Neuronal stem cell (in vitro differentiated cells): ENCODE data around the gene PWP2.

Experiments
- DNase-seq: peaks from one replicate; pipeline ENCODE4 v3.0.0-alpha.2; 2013; ENCODE audit warnings: low spot score
- H2AFZ ChIP-seq: one replicate; pipeline ENCODE4 v1.6.1; 2013; ENCODE audit warnings: mild to moderate bottlenecking, low read length, inconsistent platforms
- H2AK5ac ChIP-seq: 2 replicates; pipeline ENCODE4 v1.6.1; 2013; ENCODE audit warnings: low read depth, mild to moderate bottlenecking, inconsistent platforms, low read length, moderate library complexity, mixed read lengths
- H2BK120ac ChIP-seq: 2 replicates; pipeline ENCODE4 v1.6.1; 2013; ENCODE audit warnings: low read depth, mild to moderate bottlenecking, inconsistent platforms, low read length, moderate library complexity, mixed read lengths
- H2BK12ac ChIP-seq: one replicate; pipeline ENCODE4 v1.6.1; 2013; ENCODE audit warnings: low read length, inconsistent platforms
- H2BK15ac ChIP-seq: 2 replicates; pipeline ENCODE4 v1.6.1; 2013; ENCODE audit warnings: mild to moderate bottlenecking, low read length, inconsistent platforms, mixed read lengths
- H2BK5ac ChIP-seq: one replicate; pipeline ENCODE4 v1.6.1; 2013; ENCODE audit warnings: inconsistent platforms, mild to moderate bottlenecking, low read length, moderate library complexity
- H3K14ac ChIP-seq: one replicate; pipeline ENCODE4 v1.6.1; 2013; ENCODE audit warnings: low read length, inconsistent platforms
- H3K18ac ChIP-seq: 2 replicates; pipeline ENCODE4 v1.6.1; 2013; ENCODE audit warnings: low read length, inconsistent platforms
- H3K23ac ChIP-seq: 2 replicates; pipeline ENCODE4 v1.6.1; 2013; ENCODE audit warnings: low read depth, mild to moderate bottlenecking, mixed read lengths, low read length, inconsistent platforms; ENCODE audit not compliant: poor library complexity
- H3K27ac ChIP-seq: replicated peaks from 3 replicates; pipeline ENCODE4 v1.5.1; 2013; ENCODE audit warnings: low read length, inconsistent platforms
- H3K27me3 ChIP-seq, 3 experiments: 2 replicates each; pipeline ENCODE4 v1.6.1; 2013; ENCODE audit warnings: low read length in 3 of 3, mild to moderate bottlenecking in 2 of 3, inconsistent platforms in 1 of 3, low read depth in 1 of 3, mixed read lengths in 1 of 3, moderate library complexity in 1 of 3; ENCODE audit not compliant: control insufficient read depth in 3 of 3, insufficient read depth in 3 of 3
- H3K36me3 ChIP-seq, 2 donors: replicated peaks in 1 of 2; 2 replicates each; pipeline ENCODE4 v1.6.1; 2013; ENCODE audit warnings: low read length in 2 of 2; ENCODE audit not compliant: control insufficient read depth in 2 of 2, insufficient read depth in 2 of 2
- H3K4ac ChIP-seq: 2 replicates; pipeline ENCODE4 v1.6.1; 2013; ENCODE audit warnings: inconsistent platforms, mild to moderate bottlenecking, low read length, moderate library complexity
- H3K4me1 ChIP-seq, 2 donors: 1 replicate in 1 of 2; 2 replicates in 1 of 2; pipeline ENCODE4 v1.6.1; 2013; ENCODE audit warnings: low read length in 2 of 2, low read depth in 1 of 2; ENCODE audit not compliant: control insufficient read depth in 2 of 2, insufficient read depth in 1 of 2
- H3K4me2 ChIP-seq: one replicate; pipeline ENCODE4 v1.6.1; 2013; ENCODE audit warnings: mild to moderate bottlenecking, low read length, inconsistent platforms; ENCODE audit not compliant: insufficient read depth, poor library complexity, severe bottlenecking
- H3K4me3 ChIP-seq, 2 donors: 2 replicates each; pipeline ENCODE4 v1.5.1; 2013; ENCODE audit warnings: low read length in 2 of 2, mild to moderate bottlenecking in 2 of 2, inconsistent platforms in 1 of 2, moderate library complexity in 1 of 2
- H3K79me1 ChIP-seq: one replicate; pipeline ENCODE4 v1.6.1; 2013; ENCODE audit warnings: low read depth, mild to moderate bottlenecking, inconsistent platforms, low read length, moderate library complexity
- H3K9ac ChIP-seq: one replicate; pipeline ENCODE4 v1.6.1; 2013; ENCODE audit warnings: mild to moderate bottlenecking, low read depth, low read length, inconsistent platforms; ENCODE audit not compliant: poor library complexity
- H3K9me3 ChIP-seq, 2 donors: replicated peaks in 1 of 2; 2 replicates each; pipeline versions ENCODE3 to v1.6.1; 2013; ENCODE audit warnings: low read length in 2 of 2, mild to moderate bottlenecking in 2 of 2, inconsistent platforms in 1 of 2, low read depth in 1 of 2, mixed read lengths in 1 of 2, moderate library complexity in 1 of 2; ENCODE audit not compliant: control insufficient read depth in 2 of 2, insufficient read depth in 1 of 2
- H4K8ac ChIP-seq: one replicate; pipeline ENCODE4 v1.6.1; 2013; ENCODE audit warnings: low read depth, mild to moderate bottlenecking, inconsistent platforms, low read length, moderate library complexity
- H4K91ac ChIP-seq: one replicate; pipeline ENCODE4 v1.6.1; 2013; ENCODE audit warnings: low read length, low read depth, mild to moderate bottlenecking, inconsistent platforms; ENCODE audit not compliant: poor library complexity
- WGBS, 2 donors: extraction: QIAGEN DNeasy Blood & Tissue Kit; methylation state at CpG; one replicate each; pipeline ENCODE4 v1.1.7; 2013; ENCODE audit warnings: missing lambda C conversion rate in 2 of 2, mixed read lengths in 1 of 2; ENCODE audit not compliant: insufficient read length in 2 of 2, insufficient replicate concordance in 1 of 2; ENCODE audit errors: extremely low coverage in 2 of 2; 5-methylcytosine and 5-hydroxymethylcytosine counted together

PWP2 gene

DNA sequence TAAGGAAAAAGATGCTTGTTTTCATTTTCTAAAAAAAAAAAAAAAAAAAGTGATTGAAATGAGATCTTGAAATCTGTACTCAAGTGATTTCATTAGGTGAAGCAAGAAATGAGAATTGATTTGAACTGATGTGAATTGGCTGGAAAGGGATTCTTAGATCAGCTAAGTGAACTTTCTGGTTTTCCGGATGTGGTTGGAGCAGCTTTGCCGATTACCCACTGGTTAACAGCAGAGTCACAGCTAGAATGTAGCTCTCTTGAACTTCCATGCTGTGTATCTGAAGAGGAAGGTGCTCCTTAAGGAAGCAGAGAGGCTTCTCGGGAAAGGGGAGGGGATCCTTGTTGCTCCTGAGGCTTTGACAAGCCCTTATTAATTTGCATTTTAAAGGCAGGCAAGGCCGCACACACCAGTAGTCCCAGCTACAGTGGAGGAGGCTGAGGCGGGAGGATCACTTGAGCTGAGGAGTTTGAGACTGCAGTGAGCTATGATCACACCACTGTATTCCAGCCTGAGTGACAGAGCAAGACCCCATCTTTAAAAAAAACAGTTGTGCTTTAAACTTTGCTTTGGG lies 28.7 kb upstream of the PWP2 start:
- Histone ChIP-seq H4K8ac (peak overlapping the region; percentile 66), H3K23ac (no peak overlapping the region), H3K27me3 (no peaks in the 10 kb centered on the region), H2BK5ac (no peak overlapping the region), H3K9me3 (no peaks in the 10 kb centered on the region), H3K4me2 (no peak overlapping the region), H3K4ac (no peak overlapping the region), H2BK15ac (no peak overlapping the region), H3K14ac (no peak overlapping the region), H2AFZ (no peak overlapping the region), H3K79me1 (peaks cover 3% of the 10 kb centered on the region), H3K9ac (no peak overlapping the region), H3K27ac (no peak overlapping the region), H4K91ac (no peak overlapping the region), H3K4me1 (no peaks in the 10 kb centered on the region), H3K18ac (no peak overlapping the region), H2BK12ac (no peak overlapping the region), H3K4me3 (no peak overlapping the region), H2AK5ac (no peak overlapping the region), H2BK120ac (no peak overlapping the region), H3K36me3 (peaks cover 28 to 96% of the 10 kb centered on the region in 2 donors)
- no CpG with 5 or more reads among the region's 5 CpGs for WGBS, 2 donors
- no peak for DNase-seq

- no peaks in the 10 kb centered on the region for H3K4me1 ChIP-seq
- WGBS, 2 donors = no CpG with 5 or more reads among the region's 3 CpGs
- no peak overlapping the region for H3K4me3 ChIP-seq
- no peaks in the 10 kb centered on the region for H3K27me3 ChIP-seq
- no peak overlapping the region for H3K23ac ChIP-seq
- H2AK5ac ChIP-seq = no peak overlapping the region
- no peak overlapping the region for H3K4ac ChIP-seq
- H2BK120ac ChIP-seq = no peak overlapping the region
- no peak overlapping the region for H2BK5ac ChIP-seq
- no peak overlapping the region for H4K8ac ChIP-seq
- no peak overlapping the region for H2BK12ac ChIP-seq
- no peaks in the 10 kb centered on the region for H3K9me3 ChIP-seq
- no peak overlapping the region for H3K4me2 ChIP-seq
- no peak overlapping the region for H4K91ac ChIP-seq
- no peak overlapping the region for H3K9ac ChIP-seq
- no peak for DNase-seq
- no peak overlapping the region for H2BK15ac ChIP-seq
- no peak overlapping the region for H2AFZ ChIP-seq
- H3K79me1 ChIP-seq = peaks cover 3% of the 10 kb centered on the region
- peaks cover 27 to 98% of the 10 kb centered on the region in 2 donors for H3K36me3 ChIP-seq
- no peak overlapping the region for H3K14ac ChIP-seq
- no peak overlapping the region for H3K27ac ChIP-seq
- no peak overlapping the region for H3K18ac ChIP-seq
These were observed 27.8 kb upstream of the PWP2 start for GRCh38 chr21:44079446-44079845.

- H3K36me3 ChIP-seq = peaks cover 25 to 98% of the 10 kb centered on the region in 2 donors
- no peak overlapping the region for H3K27ac ChIP-seq
- no peak overlapping the region for H2AK5ac ChIP-seq
- WGBS, 2 donors = no CpG with 5 or more reads among the region's 7 CpGs
- H2AFZ ChIP-seq = no peak overlapping the region
- H3K18ac ChIP-seq = no peak overlapping the region
- peaks cover 3% of the 10 kb centered on the region for H3K79me1 ChIP-seq
- no peak overlapping the region for H4K91ac ChIP-seq
- no peaks in the 10 kb centered on the region for H3K27me3 ChIP-seq
- DNase-seq = no peak
- no peak overlapping the region for H3K4ac ChIP-seq
- no peak overlapping the region for H3K14ac ChIP-seq
- H2BK120ac ChIP-seq = no peak overlapping the region
- H3K9me3 ChIP-seq = no peaks in the 10 kb centered on the region
- H3K9ac ChIP-seq = no peak overlapping the region
- H2BK5ac ChIP-seq = no peak overlapping the region
- H3K4me3 ChIP-seq = no peak overlapping the region
- no peak overlapping the region for H4K8ac ChIP-seq
- H3K4me2 ChIP-seq = no peak overlapping the region
- no peak overlapping the region for H2BK15ac ChIP-seq
- H3K23ac ChIP-seq = no peak overlapping the region
- H2BK12ac ChIP-seq = no peak overlapping the region
- H3K4me1 ChIP-seq = no peaks in the 10 kb centered on the region
These were observed 27.4 kb upstream of the PWP2 start for GRCh38 chr21:44079846-44080245.

DNA sequence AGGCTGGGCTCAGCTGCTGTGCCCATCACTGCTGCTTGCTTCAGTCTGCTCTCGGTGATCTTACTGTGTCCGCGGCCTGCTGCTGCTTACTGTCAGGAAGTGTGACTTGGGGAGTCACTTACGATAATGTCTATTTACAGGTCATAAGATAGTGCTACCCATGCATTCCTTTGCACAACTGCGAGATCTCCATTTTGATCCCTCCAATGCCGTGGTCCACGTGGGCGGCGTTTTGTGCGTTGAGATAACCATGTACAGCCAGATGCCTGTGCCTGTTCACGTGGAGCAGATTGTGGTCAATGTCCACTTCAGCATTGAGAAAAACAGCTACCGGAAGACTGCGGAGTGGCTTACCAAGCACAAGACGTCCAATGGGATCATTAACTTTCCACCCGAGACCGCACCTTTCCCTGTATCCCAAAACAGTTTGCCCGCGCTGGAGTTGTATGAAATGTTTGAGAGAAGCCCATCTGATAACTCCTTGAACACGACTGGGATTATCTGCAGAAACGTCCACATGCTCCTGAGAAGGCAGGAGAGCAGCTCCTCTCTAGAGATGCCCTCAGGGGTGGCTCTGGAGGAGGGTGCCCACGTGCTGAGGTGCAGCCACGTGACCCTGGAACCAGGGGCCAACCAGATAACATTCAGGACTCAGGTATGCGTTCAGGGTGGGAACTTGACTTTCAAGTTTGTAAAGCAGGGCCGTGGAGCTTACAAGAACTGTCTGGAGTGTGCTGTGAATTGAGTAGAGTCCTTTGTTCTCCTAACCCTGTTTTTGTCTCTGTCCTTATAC lies 24.4 kb upstream of the PWP2 start:
- Histone ChIP-seq H2BK5ac (no peak overlapping the region), H3K4me2 (no peak overlapping the region), H3K27me3 (no peaks in the 10 kb centered on the region), H3K4ac (no peak overlapping the region), H3K18ac (no peak overlapping the region), H2AFZ (no peak overlapping the region), H3K23ac (no peak overlapping the region), H4K91ac (no peak overlapping the region), H3K36me3 (peaks cover 34 to 99% of the 10 kb centered on the region in 2 donors), H2BK12ac (no peak overlapping the region), H2AK5ac (no peak overlapping the region), H3K4me1 (no peaks in the 10 kb centered on the region), H3K9me3 (no peaks in the 10 kb centered on the region), H3K9ac (peak overlapping the region; percentile 2), H3K79me1 (peaks cover 5% of the 10 kb centered on the region), H2BK120ac (no peak overlapping the region), H3K27ac (no peak overlapping the region), H4K8ac (no peak overlapping the region), H3K14ac (no peak overlapping the region), H3K4me3 (peak overlapping the region in 1 of 2 donors; percentile 26), H2BK15ac (no peak overlapping the region)
- DNase-seq = no peak
- no CpG with 5 or more reads among the region's 24 CpGs for WGBS, 2 donors
